ENCODE results near the gene LRCH1.
A peak's percentile ranks its signal among the peaks of the same experiment; 100 is the strongest.

LRCH1 gene

GRCh38 chr13:46523972-46524752 is 28.8 kb upstream of the LRCH1 start:
- H3K36me3 ChIP-seq (ENCODE audit: insufficient read depth, low read length) = no peaks in the 10 kb centered on the region
- H3K27me3 ChIP-seq (ENCODE audit: insufficient read depth, low read length) = no peaks in the 10 kb centered on the region
- H3K4me3 ChIP-seq (ENCODE audit: low read length) = no peak overlapping the region
- no peak overlapping the region for H2AFZ ChIP-seq (ENCODE audit: low read depth, low read length)
- H3K9me3 ChIP-seq (ENCODE audit: low read length) = no peaks in the 10 kb centered on the region
- H3K4me1 ChIP-seq (ENCODE audit: insufficient read depth, low read length) = peaks cover 10% of the 10 kb centered on the region

- peak overlapping the region; percentile 42 for H2AFZ ChIP-seq (ENCODE audit: low read depth, low read length)
- no peaks in the 10 kb centered on the region for H3K9me3 ChIP-seq (ENCODE audit: low read length)
- no peak overlapping the region for H3K4me3 ChIP-seq (ENCODE audit: low read length)
- no peaks in the 10 kb centered on the region for H3K36me3 ChIP-seq (ENCODE audit: insufficient read depth, low read length)
- no peaks in the 10 kb centered on the region for H3K4me1 ChIP-seq (ENCODE audit: insufficient read depth, low read length)
- H3K27me3 ChIP-seq (ENCODE audit: insufficient read depth, low read length) = no peaks in the 10 kb centered on the region
These were observed 26.8 kb upstream of the LRCH1 start for GRCh38 chr13:46526100-46526735.

GRCh38 chr13:46526740-46527139 is 26.2 kb upstream of the LRCH1 start:
- no peak overlapping the region for H3K4me3 ChIP-seq (ENCODE audit: low read length)
- H3K9me3 ChIP-seq (ENCODE audit: low read length) = no peaks in the 10 kb centered on the region
- H3K27me3 ChIP-seq (ENCODE audit: insufficient read depth, low read length) = no peaks in the 10 kb centered on the region
- H3K36me3 ChIP-seq (ENCODE audit: insufficient read depth, low read length) = no peaks in the 10 kb centered on the region
- peak overlapping the region; percentile 42 for H2AFZ ChIP-seq (ENCODE audit: low read depth, low read length)
- no peaks in the 10 kb centered on the region for H3K4me1 ChIP-seq (ENCODE audit: insufficient read depth, low read length)

DNA sequence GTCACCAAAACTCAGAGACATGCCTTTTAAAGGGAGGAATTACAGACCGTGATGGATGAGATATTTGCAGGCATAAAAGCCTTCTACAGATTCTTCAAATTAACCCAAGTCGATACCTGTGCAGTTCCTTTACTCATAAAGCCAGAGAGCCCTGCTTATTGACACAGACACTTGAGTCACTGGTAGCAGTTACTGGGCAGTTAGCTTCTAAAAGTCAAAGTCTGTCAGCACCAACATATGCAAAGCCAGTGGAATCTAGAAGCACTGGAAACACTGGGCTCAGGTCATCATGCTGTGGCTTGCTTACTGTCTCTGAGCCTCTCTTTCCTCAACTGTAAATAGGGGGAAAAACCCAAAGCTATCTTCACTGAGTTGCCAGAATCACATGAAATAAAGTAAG is 25.7 kb upstream of the LRCH1 start:
- Histone ChIP-seq H3K9me3 (ENCODE audit: low read length) (no peaks in the 10 kb centered on the region), H3K27me3 (ENCODE audit: insufficient read depth, low read length) (no peaks in the 10 kb centered on the region), H3K4me1 (ENCODE audit: insufficient read depth, low read length) (no peaks in the 10 kb centered on the region), H3K36me3 (ENCODE audit: insufficient read depth, low read length) (no peaks in the 10 kb centered on the region), H2AFZ (ENCODE audit: low read depth, low read length) (peak overlapping the region; percentile 42), H3K4me3 (ENCODE audit: low read length) (no peak overlapping the region)

GRCh38 chr13:46529216-46529919 is 23.6 kb upstream of the LRCH1 start:
- Histone ChIP-seq H3K9me3 (ENCODE audit: low read length) (no peaks in the 10 kb centered on the region), H3K36me3 (ENCODE audit: insufficient read depth, low read length) (no peaks in the 10 kb centered on the region), H3K4me3 (ENCODE audit: low read length) (no peak overlapping the region)

GRCh38 chr13:46530084-46530935 is 22.7 kb upstream of the LRCH1 start:
- Histone ChIP-seq H3K4me1 (ENCODE audit: insufficient read depth, low read length) (no peaks in the 10 kb centered on the region), H2AFZ (ENCODE audit: low read depth, low read length) (no peak overlapping the region), H3K27me3 (ENCODE audit: insufficient read depth, low read length) (no peaks in the 10 kb centered on the region), H3K4me3 (ENCODE audit: low read length) (no peak overlapping the region), H3K9me3 (ENCODE audit: low read length) (no peaks in the 10 kb centered on the region), H3K36me3 (ENCODE audit: insufficient read depth, low read length) (no peaks in the 10 kb centered on the region)

More at GRCh38 chr13:46529216-46529919, 23.6 kb upstream of the LRCH1 start:
- no peaks in the 10 kb centered on the region for H3K4me1 ChIP-seq (ENCODE audit: insufficient read depth, low read length)
- no peak overlapping the region for H2AFZ ChIP-seq (ENCODE audit: low read depth, low read length)
- no peaks in the 10 kb centered on the region for H3K27me3 ChIP-seq (ENCODE audit: insufficient read depth, low read length)

GRCh38 chr13:46531953-46532352 is 21.0 kb upstream of the LRCH1 start:
- Histone ChIP-seq H3K27me3 (ENCODE audit: insufficient read depth, low read length) (no peaks in the 10 kb centered on the region), H3K36me3 (ENCODE audit: insufficient read depth, low read length) (no peaks in the 10 kb centered on the region), H3K9me3 (ENCODE audit: low read length) (no peaks in the 10 kb centered on the region), H2AFZ (ENCODE audit: low read depth, low read length) (no peak overlapping the region), H3K4me3 (ENCODE audit: low read length) (no peak overlapping the region), H3K4me1 (ENCODE audit: insufficient read depth, low read length) (no peaks in the 10 kb centered on the region)

- Histone ChIP-seq H3K9me3 (ENCODE audit: low read length) (no peaks in the 10 kb centered on the region), H3K4me3 (ENCODE audit: low read length) (no peak overlapping the region), H2AFZ (ENCODE audit: low read depth, low read length) (no peak overlapping the region), H3K27me3 (ENCODE audit: insufficient read depth, low read length) (no peaks in the 10 kb centered on the region), H3K4me1 (ENCODE audit: insufficient read depth, low read length) (no peaks in the 10 kb centered on the region), H3K36me3 (ENCODE audit: insufficient read depth, low read length) (no peaks in the 10 kb centered on the region)
These were observed 18.0 kb upstream of the LRCH1 start for GRCh38 chr13:46535002-46535401.

DNA sequence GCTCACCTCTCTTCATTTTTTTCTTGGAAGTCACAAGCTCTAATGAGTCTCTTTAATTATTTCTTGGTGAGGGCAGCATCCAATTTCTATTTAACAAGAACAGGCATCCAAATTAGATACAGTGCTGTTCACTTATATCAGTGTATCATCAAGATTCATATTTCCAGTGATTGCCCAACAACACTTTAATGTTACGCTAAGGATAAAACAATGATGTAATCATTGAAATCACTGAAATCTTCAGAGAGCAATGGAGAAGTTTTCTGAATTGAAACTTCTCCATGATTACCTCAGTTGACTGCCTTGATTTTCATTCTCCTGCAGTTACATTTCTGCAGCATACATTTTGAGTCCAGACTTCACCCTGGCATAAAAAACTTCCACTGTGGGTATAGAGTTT is 17.1 kb upstream of the LRCH1 start:
- no peaks in the 10 kb centered on the region for H3K36me3 ChIP-seq (ENCODE audit: insufficient read depth, low read length)
- no peak overlapping the region for H2AFZ ChIP-seq (ENCODE audit: low read depth, low read length)
- no peaks in the 10 kb centered on the region for H3K27me3 ChIP-seq (ENCODE audit: insufficient read depth, low read length)
- H3K4me3 ChIP-seq (ENCODE audit: low read length) = no peak overlapping the region
- H3K4me1 ChIP-seq (ENCODE audit: insufficient read depth, low read length) = no peaks in the 10 kb centered on the region
- no peaks in the 10 kb centered on the region for H3K9me3 ChIP-seq (ENCODE audit: low read length)

GRCh38 chr13:46536341-46536740 is 16.6 kb upstream of the LRCH1 start:
- no peaks in the 10 kb centered on the region for H3K4me1 ChIP-seq (ENCODE audit: insufficient read depth, low read length)
- H3K27me3 ChIP-seq (ENCODE audit: insufficient read depth, low read length) = no peaks in the 10 kb centered on the region
- H3K4me3 ChIP-seq (ENCODE audit: low read length) = no peak overlapping the region
- H3K36me3 ChIP-seq (ENCODE audit: insufficient read depth, low read length) = no peaks in the 10 kb centered on the region
- H2AFZ ChIP-seq (ENCODE audit: low read depth, low read length) = no peak overlapping the region
- H3K9me3 ChIP-seq (ENCODE audit: low read length) = no peaks in the 10 kb centered on the region

DNA sequence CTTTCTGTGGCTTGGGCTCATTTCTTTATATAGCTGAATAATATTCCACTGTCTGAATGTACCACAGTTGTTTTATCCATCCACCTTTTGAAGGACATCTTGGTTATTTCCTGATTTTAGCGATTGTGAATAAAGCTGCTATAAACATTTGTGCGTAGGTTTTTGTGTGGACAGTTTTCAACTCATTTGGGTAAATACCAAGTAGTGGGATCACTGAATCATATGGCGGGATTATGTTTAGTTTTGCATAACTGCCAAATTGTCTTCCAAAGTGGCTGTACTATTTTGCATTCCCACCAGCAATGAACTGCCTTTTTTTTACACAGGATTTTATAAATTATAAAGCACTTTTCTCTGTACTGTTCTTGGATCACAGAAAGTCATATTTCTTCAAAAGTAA is 13.7 kb upstream of the LRCH1 start:
- H3K9me3 ChIP-seq (ENCODE audit: low read length) = no peaks in the 10 kb centered on the region
- no peaks in the 10 kb centered on the region for H3K4me1 ChIP-seq (ENCODE audit: insufficient read depth, low read length)
- H2AFZ ChIP-seq (ENCODE audit: low read depth, low read length) = no peak overlapping the region
- H3K4me3 ChIP-seq (ENCODE audit: low read length) = no peak overlapping the region
- no peaks in the 10 kb centered on the region for H3K27me3 ChIP-seq (ENCODE audit: insufficient read depth, low read length)
- no peaks in the 10 kb centered on the region for H3K36me3 ChIP-seq (ENCODE audit: insufficient read depth, low read length)

DNA sequence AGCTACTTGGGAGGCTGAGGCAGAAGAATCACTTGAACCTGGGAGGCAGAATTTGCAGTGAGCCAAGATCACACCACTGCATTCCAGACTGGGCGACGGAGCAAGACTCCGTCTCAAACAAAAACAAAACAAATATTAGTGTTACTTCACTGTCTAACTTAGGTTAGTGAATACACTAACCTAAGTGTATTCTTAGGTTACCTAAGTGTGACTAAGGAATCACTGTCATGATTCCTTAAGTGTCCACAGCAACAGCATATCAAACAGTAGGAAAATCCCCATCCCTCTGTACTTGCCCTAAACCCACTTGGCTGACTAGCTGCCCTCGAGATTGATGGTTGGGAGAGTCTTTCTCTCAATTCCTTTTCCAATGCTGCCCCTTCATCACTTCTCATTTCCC is 11.8 kb upstream of the LRCH1 start:
- no peak overlapping the region for H3K4me3 ChIP-seq (ENCODE audit: low read length)
- H2AFZ ChIP-seq (ENCODE audit: low read depth, low read length) = no peak overlapping the region
- H3K27me3 ChIP-seq (ENCODE audit: insufficient read depth, low read length) = no peaks in the 10 kb centered on the region
- no peaks in the 10 kb centered on the region for H3K4me1 ChIP-seq (ENCODE audit: insufficient read depth, low read length)
- no peaks in the 10 kb centered on the region for H3K9me3 ChIP-seq (ENCODE audit: low read length)
- no peaks in the 10 kb centered on the region for H3K36me3 ChIP-seq (ENCODE audit: insufficient read depth, low read length)

- Histone ChIP-seq H3K9me3 (ENCODE audit: low read length) (no peaks in the 10 kb centered on the region), H3K4me3 (ENCODE audit: low read length) (no peak overlapping the region), H3K4me1 (ENCODE audit: insufficient read depth, low read length) (no peaks in the 10 kb centered on the region), H3K27me3 (ENCODE audit: insufficient read depth, low read length) (no peaks in the 10 kb centered on the region), H3K36me3 (ENCODE audit: insufficient read depth, low read length) (no peaks in the 10 kb centered on the region), H2AFZ (ENCODE audit: low read depth, low read length) (no peak overlapping the region)
These were observed 10.1 kb upstream of the LRCH1 start for GRCh38 chr13:46542833-46543232.

Data from neuron (in vitro differentiated cells).